WTC11 (cell line): ENCODE results near the gene SUDS3. TPM values are rescaled to one million over a fixed set of nuclear protein-coding genes. Genes with fewer than 3 reads are reported as not detected.

Experiments used
- ATAC-seq: fragments of 200-7000 bp; cut with Tn5 transposase; 2 replicates; pipeline ENCODE4 v1.10.0; 2021; ENCODE audit warnings: mild to moderate bottlenecking, moderate library complexity
- CTCF ChIA-PET: fragments of 300-600 bp; sonication (Branson Sonifier 250); formaldehyde crosslinking; loops from one replicate; lab custom pipeline; 2021; ENCODE audit warnings: antibody characterized with exemption; lab: Charles Lee
- POLR2A ChIA-PET: fragments of 350-600 bp; sonication (Branson Sonifier 250); formaldehyde crosslinking; loops from one replicate; lab custom pipeline; 2021; ENCODE audit warnings: antibody characterized with exemption; lab: Charles Lee
- DNase-seq: peaks from one replicate; pipeline ENCODE4 v3.0.0; 2021; ENCODE audit warnings: low spot score
- H3K27ac Mint-ChIP-seq: 2 replicates; pipeline ENCODE4 v1.8.0; 2021; ENCODE audit warnings: mixed read lengths
- H3K27me3 Mint-ChIP-seq: 2 replicates; pipeline ENCODE4 v1.8.0; 2021; ENCODE audit warnings: low read depth, mild to moderate bottlenecking, moderate library complexity, mixed read lengths
- H3K36me3 Mint-ChIP-seq: 2 replicates; pipeline ENCODE4 v1.8.0; 2021; ENCODE audit warnings: mixed read lengths
- H3K4me1 Mint-ChIP-seq: 2 replicates; pipeline ENCODE4 v1.8.0; 2022; ENCODE audit warnings: mixed read lengths
- H3K4me3 Mint-ChIP-seq: 2 replicates; pipeline ENCODE4 v1.8.0; 2021; ENCODE audit warnings: mild to moderate bottlenecking, moderate library complexity, mixed read lengths
- H3K9me3 Mint-ChIP-seq: 2 replicates; pipeline ENCODE4 v1.8.0; 2021; ENCODE audit warnings: mixed read lengths
- AFF4 ChIP-seq: sonication (generic); formaldehyde crosslinking; IDR thresholded peaks from 2 replicates; pipeline ENCODE4 v1.8.1; 2023; ENCODE audit warnings: mild to moderate bottlenecking, missing genetic modification reagents, borderline replicate concordance
- ATF2 ChIP-seq: sonication (generic); formaldehyde crosslinking; IDR thresholded peaks from 2 replicates; pipeline ENCODE4 v1.8.1; 2022; ENCODE audit warnings: low read depth, missing genetic modification reagents, borderline replicate concordance
- CDX4 ChIP-seq: fragments of 250-450 bp; sonication (Bioruptor Pico); IDR thresholded peaks from 2 replicates; pipeline ENCODE4 v1.9.0; 2021; ENCODE audit warnings: moderate library complexity, mild to moderate bottlenecking, inconsistent platforms, borderline replicate concordance
- CREM ChIP-seq: sonication (generic); formaldehyde crosslinking; IDR thresholded peaks from 2 replicates; pipeline ENCODE4 v1.8.1; 2022; ENCODE audit warnings: mild to moderate bottlenecking, missing genetic modification reagents, moderate library complexity
- ERG ChIP-seq: fragments of 250-450 bp; sonication (Bioruptor Pico); IDR thresholded peaks from 2 replicates; pipeline ENCODE4 v1.8.0; 2021; ENCODE audit warnings: mild to moderate bottlenecking
- ESRRA ChIP-seq: sonication (generic); formaldehyde crosslinking; IDR thresholded peaks from 2 replicates; pipeline ENCODE4 v1.8.1; 2022; ENCODE audit warnings: mild to moderate bottlenecking, missing genetic modification reagents, borderline replicate concordance
- FOXP1 ChIP-seq: sonication (generic); formaldehyde crosslinking; IDR thresholded peaks from 2 replicates; pipeline ENCODE4 v1.8.0; 2022; ENCODE audit warnings: missing genetic modification reagents, mild to moderate bottlenecking, moderate library complexity, borderline replicate concordance
- GRHL2 ChIP-seq: fragments of 250-450 bp; sonication (Bioruptor Pico); IDR thresholded peaks from 2 replicates; pipeline ENCODE4 v1.8.0; 2022; ENCODE audit warnings: mild to moderate bottlenecking, moderate library complexity; ENCODE audit not compliant: insufficient replicate concordance, severe bottlenecking
- GTF2I ChIP-seq: fragments of 250-450 bp; sonication (Bioruptor Pico); conservative IDR thresholded peaks from 2 replicates; pipeline ENCODE4 v1.4.0; 2021; ENCODE audit warnings: mild to moderate bottlenecking
- HMGXB4 ChIP-seq: sonication (generic); formaldehyde crosslinking; IDR thresholded peaks from 2 replicates; pipeline ENCODE4 v1.8.1; 2023; ENCODE audit warnings: mild to moderate bottlenecking, moderate library complexity, missing genetic modification reagents
- MYBL2 ChIP-seq: sonication (generic); formaldehyde crosslinking; IDR thresholded peaks from 2 replicates; pipeline ENCODE4 v1.8.1; 2023; ENCODE audit warnings: mild to moderate bottlenecking, moderate library complexity, missing genetic modification reagents
- RELA ChIP-seq: sonication (generic); formaldehyde crosslinking; IDR thresholded peaks from 2 replicates; pipeline ENCODE4 v1.8.1; 2022; ENCODE audit warnings: missing genetic modification reagents, mild to moderate bottlenecking, borderline replicate concordance
- RORB ChIP-seq: fragments of 250-450 bp; sonication (Bioruptor Pico); IDR thresholded peaks from 2 replicates; pipeline ENCODE4 v1.9.0; 2021; ENCODE audit warnings: mild to moderate bottlenecking
- SOX15 ChIP-seq: fragments of 250-450 bp; sonication (Bioruptor Pico); IDR thresholded peaks from 2 replicates; pipeline ENCODE4 v1.9.0; 2021; ENCODE audit warnings: mild to moderate bottlenecking
- SP1 ChIP-seq: sonication (generic); formaldehyde crosslinking; conservative IDR thresholded peaks from 2 replicates; pipeline ENCODE4 v1.8.1; 2022; ENCODE audit warnings: missing genetic modification reagents
- USF2 ChIP-seq: sonication (generic); formaldehyde crosslinking; IDR thresholded peaks from 2 replicates; pipeline ENCODE4 v1.8.1; 2023; ENCODE audit warnings: mild to moderate bottlenecking, missing genetic modification reagents, moderate library complexity
- ZBTB21 ChIP-seq: sonication (generic); formaldehyde crosslinking; IDR thresholded peaks from 2 replicates; pipeline ENCODE4 v1.8.1; 2023; ENCODE audit warnings: mild to moderate bottlenecking, missing genetic modification reagents, borderline replicate concordance
- ZBTB43 ChIP-seq: sonication (generic); formaldehyde crosslinking; IDR thresholded peaks from 2 replicates; pipeline ENCODE4 v1.8.1; 2023; ENCODE audit warnings: mild to moderate bottlenecking, missing genetic modification reagents
- ZNF138 ChIP-seq: sonication (generic); formaldehyde crosslinking; conservative IDR thresholded peaks from 2 replicates; pipeline ENCODE4 v1.8.1; 2022; ENCODE audit warnings: mild to moderate bottlenecking, moderate library complexity, missing genetic modification reagents
- ZNF396 ChIP-seq: fragments of 250-450 bp; sonication (Bioruptor Pico); IDR thresholded peaks from 2 replicates; pipeline ENCODE4 v1.8.0; 2021; ENCODE audit warnings: mild to moderate bottlenecking, moderate library complexity, borderline replicate concordance
- ZNF512 ChIP-seq: sonication (generic); formaldehyde crosslinking; IDR thresholded peaks from 2 replicates; pipeline ENCODE4 v1.8.1; 2022; ENCODE audit warnings: missing genetic modification reagents, borderline replicate concordance
- ZNF671 ChIP-seq: fragments of 250-450 bp; sonication (Bioruptor Pico); IDR thresholded peaks from 2 replicates; pipeline ENCODE4 v1.8.0; 2021; ENCODE audit warnings: mild to moderate bottlenecking
- total RNA-seq: library from RNA; stranded (reverse); gene quantifications from 3 replicates; pipeline ENCODE4 v1.2.3, GENCODE V29; 2021

SUDS3 gene
- total RNA-seq, 1 experiment from 2014 or later, result 63.9 TPM

- TF ChIP-seq AFF4 (CRISPR knock-in tag) (no peak), MYBL2 (CRISPR knock-in tag) (no peak), SP1 (CRISPR knock-in tag) (no peak)
Observed at GRCh38 chr12:118332511-118332910, 43.8 kb upstream of the SUDS3 start (continued).

GRCh38 chr12:118334241-118334640 is 42.1 kb upstream of the SUDS3 start:
- no peaks in the 10 kb centered on the region for H3K9me3 Mint-ChIP-seq
- TF ChIP-seq ZNF512 (CRISPR knock-in tag) (no peak), USF2 (CRISPR knock-in tag) (no peak), SOX15 (CRISPR knock-in tag) (no peak), RORB (CRISPR knock-in tag) (no peak), RELA (CRISPR knock-in tag) (no peak), ZBTB43 (CRISPR knock-in tag) (no peak), HMGXB4 (CRISPR knock-in tag) (no peak), CREM (CRISPR knock-in tag) (no peak), ZBTB21 (CRISPR knock-in tag) (no peak), GRHL2 (CRISPR knock-in tag) (no peak), GTF2I (no peak), FOXP1 (CRISPR knock-in tag) (no peak), ERG (CRISPR knock-in tag) (no peak), ESRRA (no peak), ZNF671 (no peak), CDX4 (no peak), ATF2 (CRISPR knock-in tag) (no peak), ZNF138 (CRISPR knock-in tag) (no peak), ZNF396 (CRISPR knock-in tag) (no peak)
- TF ChIP-seq, all 79 proteins: peak for 0
- H3K36me3 Mint-ChIP-seq, result no peaks in the 10 kb centered on the region
- H3K4me1 Mint-ChIP-seq, result peaks cover 7% of the 10 kb centered on the region
- ATAC-seq, result no peak
- DNase-seq, result no peak
- no peak overlapping the region for H3K4me3 Mint-ChIP-seq
- ChIA-PET CTCF (no interaction called here), POLR2A (no interaction called here)
- no peak overlapping the region for H3K27ac Mint-ChIP-seq
- no peaks in the 10 kb centered on the region for H3K27me3 Mint-ChIP-seq
